B cell (primary cell): ENCODE measurements around the gene TTLL5. TPM values are rescaled to one million over a fixed set of nuclear protein-coding genes. Genes with fewer than 3 reads are reported as not detected.

Experiments used
- ATAC-seq: fragments of 200-7000 bp; cut with Tn5 transposase; one replicate; pipeline ENCODE4 v1.10.0; 2021; ENCODE audit warnings: low read depth, mild to moderate bottlenecking, moderate number of reproducible peaks, moderate library complexity
- CTCF ChIA-PET: fragments of 350-600 bp; sonication (Branson Sonifier 250); formaldehyde crosslinking; loops from one replicate; lab custom pipeline; 2021; ENCODE audit warnings: antibody characterized with exemption, inconsistent platforms; lab: Charles Lee
- POLR2A ChIA-PET: fragments of 350-600 bp; sonication (Branson Sonifier 250); formaldehyde crosslinking; loops from one replicate; lab custom pipeline; 2021; ENCODE audit warnings: antibody characterized with exemption; lab: Charles Lee
- DNase-seq: peaks from one replicate; pipeline ENCODE4 v3.0.0; 2013
- H2AFZ ChIP-seq: 2 replicates; pipeline ENCODE4 v1.6.1; 2012; ENCODE audit warnings: mild to moderate bottlenecking, low read depth, low read length; ENCODE audit not compliant: insufficient read depth, poor library complexity, severe bottlenecking
- H3K27ac ChIP-seq, 2 donors: 1 replicate in 1 of 2; 2 replicates in 1 of 2; pipeline ENCODE4 v1.5.1; 2012 to 2013; ENCODE audit warnings: low read length in 2 of 2, mild to moderate bottlenecking in 2 of 2, moderate library complexity in 1 of 2
- H3K27me3 ChIP-seq, 4 experiments: fragments of 200-600 bp in 1 of 4; sonication (generic) in 1 of 4; replicated peaks in 1 of 4; 1 replicate in 2 of 4; 2 replicates in 2 of 4; pipeline versions ENCODE4 v1.6.1 to v1.7.0; 2013 to 2016; ENCODE audit warnings: low read length in 3 of 4, mild to moderate bottlenecking in 2 of 4, mixed read lengths in 1 of 4, moderate library complexity in 1 of 4; ENCODE audit not compliant: insufficient read depth in 4 of 4, control insufficient read depth in 3 of 4; ENCODE audit errors: control extremely low read depth in 1 of 4
- H3K36me3 ChIP-seq, 2 experiments: replicated peaks in 1 of 2; 1 replicate in 1 of 2; 2 replicates in 1 of 2; pipeline versions ENCODE4 v1.6.1 to v1.7.1; 2013; ENCODE audit warnings: low read length in 1 of 2; ENCODE audit not compliant: insufficient read depth in 2 of 2, control insufficient read depth in 1 of 2; ENCODE audit errors: control extremely low read depth in 1 of 2, extremely low read depth in 1 of 2
- H3K4me1 ChIP-seq, 2 donors: fragments of 200-600 bp in 1 of 2; sonication (generic) in 1 of 2; 1 replicate in 1 of 2; 2 replicates in 1 of 2; pipeline versions ENCODE4 v1.5.1 to v1.6.1; 2013 to 2017; ENCODE audit warnings: low read length in 2 of 2; ENCODE audit not compliant: control insufficient read depth in 2 of 2, insufficient read depth in 2 of 2
- H3K4me2 ChIP-seq: replicated peaks from 2 replicates; pipeline ENCODE3; 2012; ENCODE audit warnings: mild to moderate bottlenecking, low read depth, low read length; ENCODE audit not compliant: poor library complexity, severe bottlenecking
- H3K4me3 ChIP-seq, 5 experiments: fragments of 200-600 bp in 1 of 5; sonication (generic) in 1 of 5; 1 replicate in 3 of 5; 2 replicates in 2 of 5; pipeline versions ENCODE4 v1.5.1 to v1.7.0; 2011 to 2016; ENCODE audit warnings: low read length in 4 of 5, mild to moderate bottlenecking in 4 of 5, low read depth in 2 of 5, control low read depth in 1 of 5, moderate library complexity in 1 of 5; ENCODE audit not compliant: insufficient read depth in 1 of 5; ENCODE audit errors: control extremely low read depth in 1 of 5, extremely low read depth in 1 of 5
- H3K79me2 ChIP-seq: fragments of 200-600 bp; sonication (generic); one replicate; pipeline ENCODE4 v1.6.0; 2016; ENCODE audit warnings: low read length; ENCODE audit not compliant: control insufficient read depth, insufficient read depth
- H3K9ac ChIP-seq: fragments of 200-600 bp; sonication (generic); 2 replicates; pipeline ENCODE4 v1.6.1; 2017; ENCODE audit warnings: mild to moderate bottlenecking, low read length, moderate library complexity
- H3K9me3 ChIP-seq, 3 donors: one replicate each; pipeline versions ENCODE4 v1.6.1 to v1.7.1; 2013; ENCODE audit warnings: low read length in 2 of 3; ENCODE audit not compliant: control insufficient read depth in 2 of 3, insufficient read depth in 1 of 3; ENCODE audit errors: control extremely low read depth in 1 of 3
- H4K20me1 ChIP-seq: 2 replicates; pipeline ENCODE4 v1.6.0; 2012; ENCODE audit warnings: mild to moderate bottlenecking, low read length; ENCODE audit not compliant: insufficient read depth, control insufficient read depth, poor library complexity, severe bottlenecking
- H3K27ac Mint-ChIP-seq: one replicate; pipeline ENCODE4 v1.8.0; 2021; ENCODE audit warnings: mixed read lengths
- H3K27me3 Mint-ChIP-seq: one replicate; pipeline ENCODE4 v1.8.0; 2021; ENCODE audit warnings: mixed read lengths
- H3K4me1 Mint-ChIP-seq: one replicate; pipeline ENCODE4 v1.8.0; 2021; ENCODE audit warnings: mixed read lengths
- H3K4me3 Mint-ChIP-seq: one replicate; pipeline ENCODE4 v1.8.0; 2021; ENCODE audit warnings: mixed read lengths
- H3K9me3 Mint-ChIP-seq: one replicate; pipeline ENCODE4 v1.8.0; 2022; ENCODE audit warnings: mixed read lengths; ENCODE audit not compliant: insufficient read depth
- CTCF ChIP-seq: fragments of 200-600 bp; IDR thresholded peaks from one replicate; pipeline ENCODE4 v1.8.0; 2022; ENCODE audit warnings: antibody characterized with exemption, mild to moderate bottlenecking
- EZH2 ChIP-seq: IDR thresholded peaks from 2 replicates; pipeline ENCODE4 v1.6.1; 2012; ENCODE audit warnings: borderline replicate concordance, low read depth, mild to moderate bottlenecking, moderate library complexity, low read length; ENCODE audit not compliant: insufficient read depth, poor library complexity, severe bottlenecking
- WGBS: methylation state at CpG from one replicate; pipeline ENCODE4 v1.1.5; 2013; ENCODE audit warnings: missing lambda C conversion rate; ENCODE audit not compliant: insufficient coverage; 5-methylcytosine and 5-hydroxymethylcytosine counted together
- intact Hi-C: fragments of 100-400 bp; cut with micrococcal nuclease; formaldehyde crosslinking; loops from one replicate; pipeline ENCODE4 v1.10.0; 2022
- polyA plus RNA-seq: library from polyadenylated mRNA; depleted of rRNA; stranded (reverse); fragments of >200 nt; gene quantifications from 2 replicates; pipeline ENCODE4 v1.2.3, GENCODE V29; 2012
- total RNA-seq, 2 donors: library from RNA; stranded (reverse); fragments of 120-200 nt in 1 of 2; gene quantifications; 1 replicate in 1 of 2; 2 replicates in 1 of 2; pipeline versions ENCODE4 v1.2.3 to v1.2.4, GENCODE V29; 2013 to 2022

TTLL5 gene
- total and polyA plus RNA-seq, 2 donors (not counting 1 experiment from before 2014, with no cell fraction given): 10.9 to 50.9 TPM

- Mint-ChIP-seq H3K4me3 (no peak overlapping the region), H3K27me3 (no peaks in the 10 kb centered on the region), H3K4me1 (no peaks in the 10 kb centered on the region), H3K9me3 (peaks cover 1% of the 10 kb centered on the region), H3K27ac (no peak overlapping the region)
- Histone ChIP-seq H4K20me1 (no peaks in the 10 kb centered on the region), H3K9ac (no peak overlapping the region), H3K9me3 (peaks cover 0 to 2% (median 0%) of the 10 kb centered on the region in 3 donors), H3K4me2 (no peak overlapping the region), H2AFZ (no peak overlapping the region), H3K36me3 (peaks cover 2 to 6% of the 10 kb centered on the region in 2 experiments), H3K79me2 (no peaks in the 10 kb centered on the region), H3K4me3 (no peak overlapping the region), H3K27ac (no peak overlapping the region), H3K27me3 (no peaks in the 10 kb centered on the region), H3K4me1 (no peaks in the 10 kb centered on the region)
- ChIA-PET CTCF (no interaction called here), POLR2A (no interaction called here)
- 98% methylated on average over 5 of the region's 5 CpGs for WGBS
- TF ChIP-seq EZH2 (no peak), CTCF (no peak)
- DNase-seq (no peak), ATAC-seq (no peak)
- intact Hi-C loops: no loop called here
Measured at GRCh38 chr14:75783184-75783583, 122.1 kb downstream of the TTLL5 start.

- Mint-ChIP-seq H3K27ac (no peak overlapping the region), H3K27me3 (no peaks in the 10 kb centered on the region), H3K4me3 (no peak overlapping the region), H3K9me3 (peaks cover 3% of the 10 kb centered on the region), H3K4me1 (no peaks in the 10 kb centered on the region)
- peaks cover 0 to 2% (median under 1%) of the 10 kb centered on the region in 3 donors for H3K9me3 ChIP-seq
- no peaks in the 10 kb centered on the region for H4K20me1 ChIP-seq
- DNase-seq (no peak), ATAC-seq (no peak)
- H3K4me3 ChIP-seq: no peak overlapping the region
- peaks cover 2 to 6% of the 10 kb centered on the region in 2 experiments for H3K36me3 ChIP-seq
- H3K9ac ChIP-seq: no peak overlapping the region
- intact Hi-C loops: no loop called here
- H2AFZ ChIP-seq: no peak overlapping the region
- H3K79me2 ChIP-seq: no peaks in the 10 kb centered on the region
- no peaks in the 10 kb centered on the region for H3K27me3 ChIP-seq
- ChIA-PET CTCF (no interaction called here), POLR2A (no interaction called here)
- H3K27ac ChIP-seq: no peak overlapping the region
- no peak overlapping the region for H3K4me2 ChIP-seq
- no peaks in the 10 kb centered on the region for H3K4me1 ChIP-seq
- no CpG with 5 or more reads among the region's 3 CpGs for WGBS
- no peak for TF ChIP-seq CTCF
- no peak for TF ChIP-seq EZH2
Measured at GRCh38 chr14:75783602-75784313, 122.7 kb downstream of the TTLL5 start.
